Adrenal gland (tissue), 12 donors: Measurements from ENCODE around the gene PCDHB16. TPM values are rescaled to one million over a fixed set of nuclear protein-coding genes. Genes with fewer than 3 reads are reported as not detected.

Experiments used
- DNase-seq, 7 donors: peaks; one replicate each; pipeline ENCODE4 v3.0.0-alpha.2; 2019 to 2020
- H3K27ac ChIP-seq, 5 donors: fragments of 200-600 bp; sonication (generic) in 4 of 5; 1 replicate in 3 of 5; 2 replicates in 2 of 5; pipeline versions ENCODE4 v1.5.1 to v1.8.0; 2016 to 2020; ENCODE audit warnings: mild to moderate bottlenecking in 1 of 5
- H3K27me3 ChIP-seq: fragments of 200-600 bp; 2 replicates; pipeline ENCODE4 v1.8.0; 2021
- H3K36me3 ChIP-seq, 2 donors: fragments of 200-600 bp; replicated peaks in 1 of 2; 1 replicate in 1 of 2; 2 replicates in 1 of 2; pipeline versions ENCODE4 v1.5.1 to v1.8.0; 2018 to 2022
- H3K4me1 ChIP-seq, 2 donors: fragments of 200-600 bp; replicated peaks in 1 of 2; 1 replicate in 1 of 2; 2 replicates in 1 of 2; pipeline versions ENCODE4 v1.5.1 to v1.8.0; 2018 to 2021
- H3K4me3 ChIP-seq, 4 donors: fragments of 200-600 bp; sonication (generic) in 3 of 4; one replicate each; pipeline ENCODE4 v1.5.1; 2016 to 2018
- H3K9me3 ChIP-seq, 3 donors: fragments of 200-600 bp; sonication (generic) in 1 of 3; replicated peaks in 1 of 3; 1 replicate in 2 of 3; 2 replicates in 1 of 3; pipeline versions ENCODE4 v1.5.1 to v1.8.0; 2016 to 2021
- CTCF ChIP-seq, 6 experiments: fragments of 450-650 bp in 4 of 6; fragments of 200-600 bp in 2 of 6; sonication (generic) in 1 of 6; IDR thresholded peaks; 1 replicate in 5 of 6; 2 replicates in 1 of 6; pipeline versions ENCODE4 v1.5.1 to v1.8.0; 2016 to 2021; ENCODE audit warnings: antibody characterized with exemption in 6 of 6, mild to moderate bottlenecking in 2 of 6, moderate library complexity in 1 of 6
- POLR2A ChIP-seq, 2 donors: fragments of 450-650 bp; IDR thresholded peaks; one replicate each; pipeline ENCODE4 v1.6.1; 2017; ENCODE audit warnings: antibody characterized with exemption in 2 of 2, mild to moderate bottlenecking in 2 of 2, moderate library complexity in 1 of 2
- WGBS, 4 donors: extraction: QIAGEN DNeasy Blood & Tissue Kit in 2 of 4; methylation state at CpG; one replicate each; pipeline versions ENCODE4 v1.1.5 to v1.1.7; 2013 to 2017; 5-methylcytosine and 5-hydroxymethylcytosine counted together
- intact Hi-C, 2 donors: fragments of 100-400 bp; cut with DNase I; formaldehyde crosslinking; loops; one replicate each; pipeline versions ENCODE4 v1.14.1 to v1.15.0; 2022 to 2023
- polyA plus RNA-seq, 3 donors: library from polyadenylated mRNA; stranded (reverse); fragments of 200-250 nt in 2 of 3; fragments of 350-450 nt in 1 of 3; fragmentation: Illumina TruSeq in 1 of 3; extraction: RNeasy Lipid Tissue Mini Kit (QIAGEN cat#74804) in 1 of 3; gene quantifications; one replicate each; pipeline ENCODE4 v1.2.3, GENCODE V29; 2013 to 2014
- total RNA-seq, 9 donors: library from RNA; depleted of rRNA in 4 of 9; stranded (reverse); fragments of >200 nt in 4 of 9; fragments of 120-200 nt in 1 of 9; fragmentation: NEBNext Ultra II Directional in 1 of 9; extraction: Animal tissue kit (Norgen Biotek cat#: 25700) in 1 of 9; gene quantifications; one replicate each; pipeline versions ENCODE4 v1.1.0 to v1.2.4, GENCODE V29; 2013 to 2023
- donor health status: healthy with polysubstance abuse.
- donor health status: Bipolar disorder and iron deficiency.
- donor health status: DM: yes; HTN: yes; CAD: no.
- donor health status: DM: no; HTN: no; CAD: no.
- donor health status: DM: no; HTN: no; CAD: no.
- donor health status: DM: yes; HTN: yes; CAD: no.

Gene PCDHB16
- total and polyA plus RNA-seq, 12 donors, result 0.39 to 3.3 (median 1.4) TPM

GRCh38 chr5:141234109-141234667 lies 52.0 kb downstream of the PCDHB16 start:
- no peak for DNase-seq
- Histone ChIP-seq H3K4me3 (peak overlapping the region in 1 of 4 donors; percentile 20), H3K27ac (no peak overlapping the region), H3K27me3 (no peaks in the 10 kb centered on the region), H3K36me3 (no peaks in the 10 kb centered on the region), H3K9me3 (peaks cover 0 to 52% (median 5%) of the 10 kb centered on the region in 3 donors), H3K4me1 (no peaks in the 10 kb centered on the region)
- intact Hi-C loops, result no loop called here
- no peak for TF ChIP-seq POLR2A (IDR thresholded peaks at IDR 0.05)
- TF ChIP-seq CTCF (IDR thresholded peaks at IDR 0.05), result peak in 2 of 6 experiments; percentile 22 to 28
- WGBS, 4 donors, result 4 to 6% (median 6%) methylated on average over 15 of the region's 15 CpGs

Other genes with a start within 250 kb of the PCDHB16 start
Only the 30 nearest of the 37 such genes appear.
- under 1 TPM in 4 of 9 donors, not detected in 5; under 0.01 to 0.07 (median 0.02) TPM for gene PCDHB1, start 131.0 kb upstream of the PCDHB16 start, total RNA-seq
- gene PCDHB1, start 131.0 kb upstream of the PCDHB16 start, polyA plus RNA-seq, result under 1 TPM in 1 of 3 donors, not detected in 2; 0.11 TPM
- gene PCDHB2, start 87.8 kb upstream of the PCDHB16 start, total RNA-seq, result 1 to 10 TPM in 7 of 9 donors, under 1 TPM in 2; 0.65 to 2.8 (median 1.5) TPM
- gene PCDHB2, start 87.8 kb upstream of the PCDHB16 start, polyA plus RNA-seq, result under 1 TPM; 0.24 to 0.79 (median 0.44) TPM
- gene PCDHB3, start 81.9 kb upstream of the PCDHB16 start, total RNA-seq, result 1 to 10 TPM in 6 of 9 donors, under 1 TPM in 3; 0.35 to 2.2 (median 1.2) TPM
- 1 to 10 TPM in 1 of 3 donors, under 1 TPM in 2; 0.20 to 1.4 (median 0.32) TPM for gene PCDHB3, start 81.9 kb upstream of the PCDHB16 start, polyA plus RNA-seq
- 1 to 10 TPM in 8 of 9 donors, under 1 TPM in 1; 0.44 to 2.3 (median 1.7) TPM for gene PCDHB4, start 60.6 kb upstream of the PCDHB16 start, total RNA-seq
- gene PCDHB4, start 60.6 kb upstream of the PCDHB16 start, polyA plus RNA-seq, result 1 to 10 TPM in 1 of 3 donors, under 1 TPM in 2; 0.56 to 1.8 (median 0.88) TPM
- gene PCDHB5, start 47.2 kb upstream of the PCDHB16 start, total RNA-seq, result 10 to 100 TPM in 1 of 9 donors, 1 to 10 TPM in 8; 1.1 to 10.7 (median 4.7) TPM
- gene PCDHB5, start 47.2 kb upstream of the PCDHB16 start, polyA plus RNA-seq, result 1 to 10 TPM; 1.0 to 4.5 (median 1.6) TPM
- gene PCDHB6, start 32.3 kb upstream of the PCDHB16 start, total RNA-seq, result 1 to 10 TPM in 2 of 9 donors, under 1 TPM in 7; 0.23 to 1.1 (median 0.83) TPM
- under 1 TPM; 0.30 to 0.73 (median 0.48) TPM for gene PCDHB6, start 32.3 kb upstream of the PCDHB16 start, polyA plus RNA-seq
- 1 to 10 TPM in 6 of 9 donors, under 1 TPM in 3; 0.44 to 2.9 (median 1.6) TPM for gene PCDHB7, start 9.7 kb upstream of the PCDHB16 start, total RNA-seq
- under 1 TPM; 0.32 to 0.92 (median 0.37) TPM for gene PCDHB7, start 9.7 kb upstream of the PCDHB16 start, polyA plus RNA-seq
- gene PCDHB8, start 4.6 kb upstream of the PCDHB16 start, total RNA-seq, result 1 to 10 TPM in 4 of 9 donors, under 1 TPM in 5; 0.28 to 3.7 (median 0.99) TPM
- gene PCDHB8, start 4.6 kb upstream of the PCDHB16 start, polyA plus RNA-seq, result 1 to 10 TPM in 1 of 3 donors, under 1 TPM in 2; 0.03 to 1.3 (median 0.48) TPM
- gene PCDHB9, start 4.8 kb downstream of the PCDHB16 start, total RNA-seq, result 1 to 10 TPM in 3 of 9 donors, under 1 TPM in 6; 0.28 to 2.2 (median 0.52) TPM
- 1 to 10 TPM in 1 of 3 donors, under 1 TPM in 2; 0.27 to 1.3 (median 0.80) TPM for gene PCDHB9, start 4.8 kb downstream of the PCDHB16 start, polyA plus RNA-seq
- 1 to 10 TPM in 3 of 9 donors, under 1 TPM in 6; 0.18 to 2.3 (median 0.61) TPM for gene PCDHB10, start 10.0 kb downstream of the PCDHB16 start, total RNA-seq
- gene PCDHB10, start 10.0 kb downstream of the PCDHB16 start, polyA plus RNA-seq, result 1 to 10 TPM in 1 of 3 donors, under 1 TPM in 2; 0.81 to 3.0 (median 0.88) TPM
- 1 to 10 TPM in 7 of 9 donors, under 1 TPM in 2; 0.12 to 7.1 (median 2.5) TPM for gene PCDHB11, start 17.2 kb downstream of the PCDHB16 start, total RNA-seq
- gene PCDHB11, start 17.2 kb downstream of the PCDHB16 start, polyA plus RNA-seq, result under 1 TPM; 0.48 to 0.81 (median 0.67) TPM
- gene PCDHB12, start 26.3 kb downstream of the PCDHB16 start, total RNA-seq, result 1 to 10 TPM in 7 of 9 donors, under 1 TPM in 2; 0.50 to 3.4 (median 1.5) TPM
- gene PCDHB12, start 26.3 kb downstream of the PCDHB16 start, polyA plus RNA-seq, result under 1 TPM; 0.40 to 0.97 (median 0.47) TPM
- gene PCDHB13, start 31.5 kb downstream of the PCDHB16 start, total RNA-seq, result 1 to 10 TPM in 8 of 9 donors, under 1 TPM in 1; 0.72 to 7.2 (median 5.9) TPM
- 1 to 10 TPM; 1.3 to 5.4 (median 1.3) TPM for gene PCDHB13, start 31.5 kb downstream of the PCDHB16 start, polyA plus RNA-seq
- 1 to 10 TPM; 1.7 to 7.7 (median 3.7) TPM for gene PCDHB14, start 41.0 kb downstream of the PCDHB16 start, total RNA-seq
- gene PCDHB14, start 41.0 kb downstream of the PCDHB16 start, polyA plus RNA-seq, result 1 to 10 TPM; 1.9 to 4.1 (median 2.2) TPM
- 1 to 10 TPM in 7 of 9 donors, under 1 TPM in 2; 0.95 to 3.2 (median 1.4) TPM for gene PCDHB15, start 63.0 kb downstream of the PCDHB16 start, total RNA-seq
- gene PCDHB15, start 63.0 kb downstream of the PCDHB16 start, polyA plus RNA-seq, result 1 to 10 TPM; 1.2 to 2.2 (median 1.4) TPM
- gene SLC25A2, start 121.7 kb downstream of the PCDHB16 start, total RNA-seq, result 1 to 10 TPM in 1 of 9 donors, under 1 TPM in 4, not detected in 4; 0.43 to 1.5 (median 0.53) TPM
- under 1 TPM in 2 of 3 donors, not detected in 1; 0.07 to 0.72 TPM for gene SLC25A2, start 121.7 kb downstream of the PCDHB16 start, polyA plus RNA-seq
- 100 to 1,000 TPM in 1 of 9 donors, 10 to 100 TPM in 8; 38.0 to 111 (median 70.9) TPM for gene TAF7, start 138.4 kb downstream of the PCDHB16 start, total RNA-seq
- 100 to 1,000 TPM in 1 of 3 donors, 10 to 100 TPM in 2; 23.9 to 132 (median 29.7) TPM for gene TAF7, start 138.4 kb downstream of the PCDHB16 start, polyA plus RNA-seq
- gene PCDHGA1, start 148.1 kb downstream of the PCDHB16 start, total RNA-seq, result under 1 TPM; 0.09 to 0.96 (median 0.28) TPM
- gene PCDHGA1, start 148.1 kb downstream of the PCDHB16 start, polyA plus RNA-seq, result under 1 TPM; 0.13 to 0.60 (median 0.32) TPM
- gene PCDHGA2, start 156.4 kb downstream of the PCDHB16 start, total RNA-seq, result 1 to 10 TPM in 8 of 9 donors, under 1 TPM in 1; 0.91 to 6.1 (median 2.6) TPM
- 1 to 10 TPM in 1 of 3 donors, under 1 TPM in 2; 0.27 to 2.1 (median 0.56) TPM for gene PCDHGA2, start 156.4 kb downstream of the PCDHB16 start, polyA plus RNA-seq
- gene PCDHGA3, start 161.4 kb downstream of the PCDHB16 start, total RNA-seq, result 1 to 10 TPM; 1.0 to 6.2 (median 3.0) TPM
- gene PCDHGA3, start 161.4 kb downstream of the PCDHB16 start, polyA plus RNA-seq, result 1 to 10 TPM in 1 of 3 donors, under 1 TPM in 2; 0.27 to 1.5 (median 0.80) TPM
- gene PCDHGB1, start 167.7 kb downstream of the PCDHB16 start, total RNA-seq, result 10 to 100 TPM in 2 of 9 donors, 1 to 10 TPM in 7; 1.6 to 16.1 (median 3.1) TPM
- gene PCDHGB1, start 167.7 kb downstream of the PCDHB16 start, polyA plus RNA-seq, result 1 to 10 TPM in 1 of 3 donors, under 1 TPM in 2; 0.20 to 2.2 (median 0.88) TPM
- gene PCDHGA4, start 172.6 kb downstream of the PCDHB16 start, total RNA-seq, result 1 to 10 TPM in 8 of 9 donors, under 1 TPM in 1; 0.97 to 9.5 (median 4.3) TPM
- 1 to 10 TPM in 1 of 3 donors, under 1 TPM in 2; 0.20 to 2.4 (median 0.64) TPM for gene PCDHGA4, start 172.6 kb downstream of the PCDHB16 start, polyA plus RNA-seq
- 1 to 10 TPM; 1.6 to 6.3 (median 3.4) TPM for gene PCDHGB2, start 177.6 kb downstream of the PCDHB16 start, total RNA-seq
- 1 to 10 TPM in 1 of 3 donors, under 1 TPM in 2; 0.10 to 1.8 (median 0.88) TPM for gene PCDHGB2, start 177.6 kb downstream of the PCDHB16 start, polyA plus RNA-seq
- 1 to 10 TPM in 8 of 9 donors, under 1 TPM in 1; 0.42 to 5.9 (median 2.0) TPM for gene PCDHGA5, start 181.8 kb downstream of the PCDHB16 start, total RNA-seq
- gene PCDHGA5, start 181.8 kb downstream of the PCDHB16 start, polyA plus RNA-seq, result under 1 TPM; 0.24 to 0.80 (median 0.79) TPM
- gene PCDHGB3, start 187.9 kb downstream of the PCDHB16 start, total RNA-seq, result 1 to 10 TPM; 1.4 to 7.1 (median 3.1) TPM
- 1 to 10 TPM in 1 of 3 donors, under 1 TPM in 2; 0.03 to 1.0 (median 0.70) TPM for gene PCDHGB3, start 187.9 kb downstream of the PCDHB16 start, polyA plus RNA-seq
- 1 to 10 TPM; 1.8 to 6.6 (median 2.9) TPM for gene PCDHGA6, start 191.5 kb downstream of the PCDHB16 start, total RNA-seq
- 1 to 10 TPM in 2 of 3 donors, under 1 TPM in 1; 0.57 to 2.1 (median 1.4) TPM for gene PCDHGA6, start 191.5 kb downstream of the PCDHB16 start, polyA plus RNA-seq
- gene PCDHGA7, start 200.4 kb downstream of the PCDHB16 start, total RNA-seq, result 1 to 10 TPM in 8 of 9 donors, under 1 TPM in 1; 0.91 to 5.0 (median 1.9) TPM
- gene PCDHGA7, start 200.4 kb downstream of the PCDHB16 start, polyA plus RNA-seq, result 1 to 10 TPM in 1 of 3 donors, under 1 TPM in 2; 0.37 to 1.4 (median 0.59) TPM
- 1 to 10 TPM; 3.3 to 9.1 (median 4.8) TPM for gene PCDHGB4, start 205.3 kb downstream of the PCDHB16 start, total RNA-seq
- 1 to 10 TPM in 1 of 3 donors, under 1 TPM in 2; 0.27 to 2.2 (median 0.72) TPM for gene PCDHGB4, start 205.3 kb downstream of the PCDHB16 start, polyA plus RNA-seq
- 1 to 10 TPM in 4 of 9 donors, under 1 TPM in 5; 0.06 to 4.0 (median 0.94) TPM for gene PCDHGA8, start 210.2 kb downstream of the PCDHB16 start, total RNA-seq
- under 1 TPM; 0.15 to 0.48 (median 0.17) TPM for gene PCDHGA8, start 210.2 kb downstream of the PCDHB16 start, polyA plus RNA-seq
- 10 to 100 TPM in 5 of 9 donors, 1 to 10 TPM in 4; 5.2 to 15.3 (median 11.7) TPM for gene PCDHGB5, start 215.6 kb downstream of the PCDHB16 start, total RNA-seq
- 1 to 10 TPM in 2 of 3 donors, under 1 TPM in 1; 0.40 to 4.5 (median 1.2) TPM for gene PCDHGB5, start 215.6 kb downstream of the PCDHB16 start, polyA plus RNA-seq